B cell (primary cell): ENCODE data around the gene ADGRD1.

Experiments used
- CTCF ChIP-seq: fragments of 200-600 bp; IDR thresholded peaks from one replicate; pipeline ENCODE4 v1.8.0; 2022; ENCODE audit warnings: antibody characterized with exemption, mild to moderate bottlenecking
- EZH2 ChIP-seq: IDR thresholded peaks from 2 replicates; pipeline ENCODE4 v1.6.1; 2012; ENCODE audit warnings: borderline replicate concordance, low read depth, mild to moderate bottlenecking, moderate library complexity, low read length; ENCODE audit not compliant: insufficient read depth, poor library complexity, severe bottlenecking

- no peak for TF ChIP-seq CTCF
- TF ChIP-seq EZH2, result no peak
Observed at GRCh38 chr12:131053567-131053966, 99.9 kb downstream of the ADGRD1 start.
